NCI-H2107 (cell line): ENCODE data around the gene NRIP2.
"Not testable (repeated sequence)": the region's sequence is repeated elsewhere in the genome, so short reads cannot be mapped to it uniquely, and the experiment has no call there.

Experiments used
- DNase-seq: peaks from one replicate; lab custom pipeline; 2025; lab: John Stamatoyannopoulos, UW

The NRIP2 gene, protein sequence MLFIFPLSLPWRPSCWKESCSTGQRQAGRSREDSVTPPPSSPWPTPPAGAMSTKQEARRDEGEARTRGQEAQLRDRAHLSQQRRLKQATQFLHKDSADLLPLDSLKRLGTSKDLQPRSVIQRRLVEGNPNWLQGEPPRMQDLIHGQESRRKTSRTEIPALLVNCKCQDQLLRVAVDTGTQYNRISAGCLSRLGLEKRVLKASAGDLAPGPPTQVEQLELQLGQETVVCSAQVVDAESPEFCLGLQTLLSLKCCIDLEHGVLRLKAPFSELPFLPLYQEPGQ

DNA sequence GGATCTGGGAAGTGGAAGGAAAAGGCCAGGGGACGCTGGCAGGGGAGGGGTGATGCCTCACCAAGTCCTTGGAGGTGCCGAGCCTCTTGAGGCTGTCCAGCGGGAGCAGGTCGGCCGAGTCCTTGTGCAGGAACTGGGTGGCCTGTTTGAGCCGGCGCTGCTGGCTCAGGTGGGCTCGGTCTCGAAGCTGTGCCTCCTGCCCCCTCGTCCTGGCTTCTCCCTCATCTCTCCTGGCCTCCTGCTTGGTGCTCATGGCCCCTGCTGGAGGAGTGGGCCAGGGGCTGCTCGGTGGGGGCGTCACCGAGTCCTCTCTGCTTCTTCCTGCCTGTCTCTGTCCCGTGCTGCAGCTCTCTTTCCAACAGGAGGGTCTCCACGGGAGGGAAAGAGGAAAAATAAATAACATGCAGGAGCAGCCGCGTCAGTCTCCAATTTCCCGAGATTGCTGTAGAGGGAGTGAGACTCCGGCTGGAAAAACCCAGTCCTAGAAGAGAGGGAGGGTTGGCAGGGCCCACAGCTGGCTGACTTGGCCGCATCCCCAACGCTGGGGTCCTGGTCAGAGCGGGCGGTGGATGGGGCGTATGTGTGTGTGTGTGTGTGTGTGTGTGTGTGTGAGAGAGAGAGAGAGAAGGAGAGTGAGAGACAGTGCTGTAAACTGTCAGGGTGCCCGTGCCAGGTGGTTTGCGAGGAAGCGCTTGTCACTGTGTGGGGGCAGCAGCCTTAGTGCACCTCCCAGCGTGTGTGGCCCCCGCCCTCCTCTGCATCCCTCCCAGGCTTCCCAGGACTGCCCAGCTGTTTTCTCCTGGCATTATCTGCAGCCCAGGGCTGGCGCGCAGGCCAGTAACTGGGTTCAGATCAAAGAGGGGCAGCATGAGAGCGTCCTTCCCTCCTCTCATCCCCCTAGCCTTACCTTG lies at the start of gene NRIP2:
TSS of gene NRIP2 (minus strand) at position 455 of the 911 bp plus-strand sequence. CDS start at position 403, 52 bp downstream.
- DNase-seq = no peak

DNA sequence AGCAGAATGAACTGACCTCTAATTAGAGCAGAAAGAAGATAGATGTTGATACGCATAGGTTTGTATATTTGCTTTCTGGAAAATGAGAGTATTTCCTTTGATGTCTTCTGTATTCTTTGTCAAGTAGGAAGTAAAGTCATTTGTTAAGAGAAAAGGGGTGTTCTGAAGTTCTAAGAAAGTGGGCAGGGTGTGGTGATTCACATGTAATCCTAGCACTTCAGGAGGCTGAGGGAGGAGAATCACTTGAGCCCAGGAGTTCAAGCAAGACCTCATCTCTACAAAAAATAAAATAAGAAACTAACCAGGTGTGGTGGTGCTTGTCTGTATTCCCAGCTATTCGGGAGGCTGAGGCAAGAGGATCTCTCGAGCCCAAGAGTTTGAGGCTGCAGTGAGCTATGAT lies 45.0 kb upstream of the NRIP2 start:
- no peak for DNase-seq

DNA sequence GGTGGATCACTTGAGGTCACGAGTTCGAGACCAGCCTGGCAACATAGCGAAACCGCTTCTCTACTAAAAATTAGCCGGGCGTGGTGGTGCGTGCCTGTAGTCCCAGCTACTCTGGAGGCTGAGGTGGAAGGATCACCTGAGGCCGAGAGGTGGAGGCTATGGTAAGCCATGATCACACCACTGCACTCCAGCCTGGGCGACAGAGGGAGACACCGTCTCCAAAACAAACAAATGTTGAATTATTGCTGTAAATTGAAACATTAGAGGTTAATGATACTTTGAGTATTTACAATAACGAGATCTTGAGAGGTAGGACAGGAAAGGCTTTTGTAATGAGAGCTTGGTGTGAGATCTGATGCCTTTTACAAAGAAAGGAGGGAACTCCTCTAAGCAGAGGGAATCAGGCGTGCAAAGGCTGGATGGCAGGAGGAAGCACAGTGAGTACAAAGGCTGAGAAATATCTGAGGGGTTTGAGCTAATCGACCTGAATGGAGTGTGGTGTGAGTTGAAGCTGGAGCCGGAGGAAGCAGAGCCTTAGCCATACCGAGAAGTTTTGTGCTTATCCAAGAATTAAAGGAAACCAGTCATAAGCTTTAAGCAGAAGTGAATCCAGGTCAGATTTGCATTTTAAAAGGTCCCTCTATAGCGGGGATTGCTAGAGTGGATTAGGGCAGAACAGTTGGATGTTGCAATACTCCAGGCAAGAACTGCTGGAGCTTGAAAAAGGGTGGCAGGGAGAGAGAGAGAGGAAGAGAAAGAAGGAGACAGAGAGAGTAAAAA lies 43.3 kb upstream of the NRIP2 start:
- DNase-seq = peak; percentile 53

DNA sequence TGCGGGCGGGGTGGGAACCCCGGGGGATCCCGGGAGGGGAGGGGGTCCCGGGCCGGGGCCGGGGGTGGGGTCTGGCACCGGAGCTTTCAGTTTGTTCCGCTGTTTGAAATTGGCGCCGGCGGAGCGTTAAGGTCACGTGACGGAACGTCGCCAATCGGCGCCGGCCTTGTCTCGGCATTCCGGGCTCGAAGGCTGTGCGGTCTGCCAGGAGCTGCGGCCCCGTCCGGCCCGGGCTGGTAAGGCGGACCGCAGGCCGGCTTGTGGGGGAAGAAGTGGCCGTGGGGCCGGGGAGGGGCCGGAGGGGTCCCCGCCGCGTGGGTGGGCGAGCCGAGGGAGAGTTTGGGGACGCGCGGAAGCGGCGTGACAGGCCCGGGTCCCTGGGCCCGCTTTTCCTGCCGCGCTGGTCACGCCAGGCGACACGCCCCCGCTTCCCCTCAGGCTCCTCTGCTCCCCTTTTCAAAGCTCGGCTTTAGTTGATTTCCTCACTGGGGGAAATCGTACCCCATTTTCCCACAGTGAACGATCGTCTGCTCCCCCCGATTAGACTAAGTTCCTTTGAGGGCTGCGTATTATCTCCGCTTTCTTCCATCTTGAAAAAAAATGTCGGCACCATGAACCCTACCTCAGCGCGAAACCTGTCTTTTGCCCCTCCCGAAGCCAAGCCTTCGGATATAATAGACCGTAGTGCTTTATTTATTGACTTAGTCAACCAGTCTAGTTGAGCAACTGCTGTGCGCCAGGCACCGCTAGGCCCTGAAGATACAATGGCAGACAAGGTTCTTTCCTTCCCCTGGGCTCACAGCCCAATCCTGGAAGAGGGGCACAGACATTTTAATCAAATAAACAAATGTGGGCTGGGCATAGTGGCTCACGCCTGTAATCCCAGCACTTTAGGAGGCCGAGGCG lies 42.5 kb upstream of the NRIP2 start, which contains the start of the genes FOXM1 and RHNO1:
TSS of gene FOXM1 (minus strand) at position 128 of the 906 bp plus-strand sequence. CDS start 2,696 bp downstream, outside the sequence.
TSS of gene RHNO1 (plus strand) at position 177 of the 906 bp plus-strand sequence. CDS start 8,144 bp downstream, outside the sequence.
- peak; percentile 79 for DNase-seq

DNA sequence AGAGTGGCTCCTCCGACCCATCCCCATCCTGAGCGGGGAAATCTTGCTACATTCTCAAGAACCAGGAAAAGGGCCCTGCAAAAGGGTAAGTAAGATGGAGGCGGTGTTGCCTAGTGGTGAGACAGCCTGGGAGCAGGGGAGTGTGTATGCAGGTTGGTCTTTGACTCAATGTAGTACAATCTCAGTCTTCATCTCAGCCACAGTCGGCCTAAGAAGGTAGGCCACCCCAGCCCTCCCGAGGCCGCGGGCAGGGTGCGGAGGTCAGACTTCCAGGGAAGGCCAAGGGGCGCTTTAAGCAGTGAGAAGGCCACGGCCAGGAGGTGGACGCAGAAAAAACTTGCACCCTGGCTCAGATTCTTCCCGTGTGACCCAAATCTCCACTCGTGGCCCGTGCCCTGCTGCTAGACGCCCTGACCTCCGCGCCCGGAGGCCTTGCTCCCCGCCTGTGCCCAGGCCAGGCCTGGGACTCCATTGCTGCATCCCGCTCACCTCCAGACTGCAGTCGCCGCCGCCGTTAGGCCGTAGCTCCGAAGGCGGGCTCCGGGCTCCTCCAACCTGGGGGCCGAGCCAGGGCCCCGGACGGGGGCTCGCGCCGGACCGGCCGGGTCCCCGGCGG lies 41.7 kb upstream of the NRIP2 start:
- no peak for DNase-seq

DNA sequence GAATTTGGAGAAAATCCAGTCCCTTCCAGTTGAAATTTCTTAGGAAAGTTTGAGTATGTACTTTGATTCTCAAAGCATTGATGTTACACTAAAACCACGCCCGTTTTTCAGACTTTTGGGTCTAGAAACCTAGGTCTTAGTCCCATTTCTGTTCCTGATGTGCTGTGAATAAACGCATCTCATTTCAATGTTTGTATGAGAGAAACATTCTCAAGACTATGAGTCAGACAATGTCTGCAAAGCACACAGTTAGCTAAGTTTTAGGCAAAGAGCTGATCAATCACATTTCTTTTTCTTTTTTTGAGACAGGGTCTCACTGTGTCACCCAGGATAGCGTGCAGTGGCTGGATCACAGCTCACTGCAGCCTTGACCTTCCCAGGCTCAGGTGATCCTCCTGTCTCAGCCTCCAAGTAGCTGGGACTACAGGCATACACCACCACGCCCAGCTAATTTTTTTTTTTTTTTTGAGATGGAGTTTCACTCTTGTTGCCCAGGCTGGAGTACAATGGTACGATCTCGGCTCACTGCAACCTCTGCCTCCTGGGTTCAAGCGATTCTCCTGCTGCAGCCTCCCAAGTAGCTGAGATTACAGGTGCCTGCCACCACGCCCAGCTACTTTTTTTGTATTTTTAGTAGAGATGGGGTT lies 34.3 kb upstream of the NRIP2 start:
- not testable (repeated sequence) for DNase-seq

DNA sequence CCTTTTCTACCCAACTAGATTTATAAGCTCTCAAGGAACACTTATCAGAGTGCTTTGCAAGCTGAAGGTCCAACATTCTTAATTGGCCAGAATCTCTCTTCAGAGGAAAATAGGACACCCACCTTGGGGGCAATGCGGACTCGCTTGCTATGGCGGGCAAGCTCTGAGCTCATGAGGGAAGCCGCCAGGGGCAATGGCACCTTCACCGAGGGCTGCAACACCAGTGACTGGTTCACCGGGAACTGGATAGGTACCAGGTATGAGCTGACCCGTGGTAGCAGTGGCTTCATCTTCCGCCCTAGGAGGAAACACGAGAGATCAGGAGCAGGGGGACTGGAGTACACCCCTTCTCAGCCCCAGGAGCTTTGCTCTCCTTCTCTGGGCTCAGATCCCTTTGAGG lies 29.4 kb upstream of the NRIP2 start:
- no peak for DNase-seq

DNA sequence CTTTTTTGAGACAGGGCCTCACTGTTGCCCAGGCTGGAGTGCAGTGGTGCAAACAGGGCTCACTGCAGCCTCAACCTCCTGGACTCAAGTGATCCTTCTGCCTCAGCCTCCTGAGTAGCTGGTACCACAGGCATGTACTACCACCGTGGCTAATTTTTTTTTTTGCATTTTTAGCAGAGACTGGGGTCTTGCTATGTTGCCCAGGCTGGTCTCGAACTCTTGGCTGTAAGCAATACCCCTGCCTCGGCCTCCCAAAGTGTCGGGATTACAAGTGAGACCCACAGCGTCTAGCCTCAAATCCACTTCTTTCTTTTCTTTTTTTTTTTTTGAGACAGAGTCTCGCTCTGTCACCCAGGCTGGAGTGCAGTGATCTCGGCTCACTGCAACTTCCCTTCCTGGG lies 28.6 kb upstream of the NRIP2 start:
- DNase-seq = not testable (repeated sequence)

DNA sequence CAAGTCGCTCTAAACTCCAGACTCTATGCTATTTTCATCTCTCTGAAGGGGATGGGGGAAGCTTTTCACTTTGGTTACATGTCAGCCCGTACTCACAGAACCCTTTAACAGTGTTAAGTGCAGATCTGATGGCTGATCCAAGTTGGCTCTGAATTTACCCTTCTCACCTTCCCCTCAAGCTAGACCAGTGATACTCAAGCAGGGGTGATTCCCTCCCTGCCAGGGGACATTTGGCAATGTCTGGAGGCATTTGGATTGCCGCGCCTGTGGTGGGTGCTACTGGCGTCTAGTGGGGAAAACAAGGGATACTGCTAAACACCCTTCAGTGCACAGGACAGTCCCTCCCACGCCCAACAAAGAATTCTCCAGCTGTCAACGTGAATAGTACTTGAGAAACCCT lies 28.0 kb upstream of the NRIP2 start:
- DNase-seq = no peak

DNA sequence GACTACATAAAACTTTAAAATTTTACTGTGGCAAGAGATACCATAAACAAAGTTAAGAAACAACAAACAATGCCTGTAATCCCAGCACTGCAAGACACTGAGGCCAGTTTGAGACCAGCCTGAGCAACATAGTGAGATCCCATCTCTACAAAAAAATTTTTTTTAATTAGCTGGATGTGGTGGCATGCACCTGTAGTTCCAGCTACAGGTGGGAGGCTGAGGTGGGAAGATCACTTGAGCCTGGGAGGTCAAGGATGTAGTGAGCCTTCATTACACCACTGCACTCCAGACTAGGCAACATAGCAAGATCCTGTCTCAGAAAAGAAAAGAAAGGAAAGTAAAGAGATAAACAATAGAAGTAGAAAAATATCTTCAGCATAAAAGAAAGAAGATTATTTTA lies 25.3 kb upstream of the NRIP2 start:
- no peak for DNase-seq

DNA sequence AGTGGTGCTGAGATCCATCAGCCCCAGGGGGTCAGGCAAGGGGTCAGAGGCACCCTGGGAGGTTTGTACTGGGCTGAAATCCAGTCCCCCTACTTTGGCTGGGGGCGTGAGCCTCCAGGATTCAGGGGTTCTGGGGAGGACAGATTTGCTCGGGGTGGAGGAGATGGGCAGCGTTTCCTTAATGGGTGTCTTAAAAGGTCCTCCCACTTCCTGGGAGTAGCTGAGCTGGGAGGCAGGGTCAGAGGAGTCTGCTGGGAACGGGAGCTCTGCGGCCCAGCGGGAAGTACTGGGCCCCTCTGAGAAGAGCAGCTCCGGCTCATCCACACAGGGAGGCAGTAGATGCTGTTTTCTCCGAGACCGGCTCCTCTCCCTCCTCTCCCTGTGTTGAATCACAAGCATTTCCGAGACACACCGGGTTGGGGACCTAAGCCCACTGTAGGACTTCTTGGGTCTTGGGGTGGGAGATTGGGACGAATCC lies 24.1 kb upstream of the NRIP2 start:
- DNase-seq = no peak

DNA sequence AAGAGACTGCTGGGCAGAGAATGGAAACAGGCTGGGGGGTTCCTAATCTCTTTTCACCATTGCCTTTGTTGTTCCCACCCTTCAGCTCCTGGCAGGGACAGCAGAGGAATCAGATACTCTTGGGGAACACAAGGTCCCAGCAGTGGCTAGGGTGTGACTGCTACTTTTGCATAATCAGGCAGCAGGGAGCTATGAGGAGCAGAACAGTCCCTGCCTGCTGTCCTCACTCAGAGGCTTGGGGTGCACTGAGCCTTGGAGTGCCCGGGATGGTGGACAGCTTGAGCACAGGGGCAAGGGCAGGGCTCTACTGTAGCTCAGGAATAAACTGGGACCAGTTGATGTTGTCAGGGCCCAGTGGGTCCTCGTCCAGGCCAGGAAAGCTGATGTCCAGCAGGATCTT lies 23.5 kb upstream of the NRIP2 start:
- DNase-seq = no peak

DNA sequence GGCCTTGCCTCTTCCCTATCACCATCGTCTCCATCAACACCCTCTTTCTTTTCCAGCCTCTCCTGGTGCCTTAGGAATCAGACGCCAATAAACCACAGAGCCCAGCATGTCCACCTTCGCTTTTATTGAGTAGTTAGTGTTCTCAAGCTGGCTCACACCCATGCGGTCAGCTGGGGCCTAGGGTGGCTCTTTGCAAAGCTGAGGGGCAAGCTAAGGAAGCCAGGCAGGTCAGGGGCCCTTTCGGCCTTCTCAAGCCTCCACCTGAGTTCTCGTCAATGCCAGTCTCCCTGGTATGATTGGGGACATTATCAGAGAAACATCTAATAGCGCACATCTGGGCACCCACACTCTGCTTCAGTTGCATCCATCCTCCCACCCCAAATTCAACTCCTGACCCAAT lies 22.7 kb upstream of the NRIP2 start:
- DNase-seq = no peak

DNA sequence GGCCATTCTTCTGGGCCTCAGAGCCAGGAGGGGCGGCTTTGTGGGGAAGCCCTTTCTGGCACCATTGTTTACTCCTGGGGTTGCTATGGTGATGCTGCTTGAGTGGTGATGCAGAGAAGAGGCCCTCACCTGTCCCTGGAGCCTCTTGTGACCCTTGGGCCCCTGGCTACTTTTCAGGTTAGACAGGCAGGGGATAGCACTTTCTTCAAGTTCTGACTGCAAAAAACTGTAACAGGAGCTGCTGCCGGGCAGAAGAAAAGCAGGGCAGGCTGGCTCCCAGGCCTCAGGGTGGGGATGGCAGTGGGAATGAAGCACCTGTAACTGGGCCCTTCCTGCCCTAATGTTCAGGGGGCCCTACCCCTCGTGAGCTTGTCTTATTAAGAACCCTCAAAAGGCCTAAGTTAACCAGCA lies 22.2 kb upstream of the NRIP2 start, which contains the start of gene TEX52:
TSS of gene TEX52 (minus strand) at position 19 of the 411 bp plus-strand sequence. CDS start at position 6, 13 bp downstream.
- DNase-seq = no peak

DNA sequence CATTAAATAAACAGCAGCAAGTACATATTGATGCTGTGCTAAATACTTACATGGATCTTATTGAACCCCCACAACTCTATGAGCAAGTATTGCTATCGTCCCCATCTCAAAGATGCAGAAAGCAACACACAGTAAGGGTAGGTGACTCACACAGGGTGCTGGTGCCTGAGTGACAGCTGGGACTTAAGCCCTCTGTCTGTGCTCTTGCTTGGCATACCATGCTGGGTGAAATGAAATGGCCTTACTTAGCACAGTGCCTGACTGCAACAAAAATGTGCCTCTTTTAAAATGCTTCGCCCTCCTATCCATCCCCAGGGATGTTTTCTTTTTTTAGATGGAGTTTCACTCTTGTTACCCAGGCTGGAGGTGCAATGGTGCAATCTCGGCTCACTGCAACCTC lies 21.2 kb upstream of the NRIP2 start:
- DNase-seq = no peak

DNA sequence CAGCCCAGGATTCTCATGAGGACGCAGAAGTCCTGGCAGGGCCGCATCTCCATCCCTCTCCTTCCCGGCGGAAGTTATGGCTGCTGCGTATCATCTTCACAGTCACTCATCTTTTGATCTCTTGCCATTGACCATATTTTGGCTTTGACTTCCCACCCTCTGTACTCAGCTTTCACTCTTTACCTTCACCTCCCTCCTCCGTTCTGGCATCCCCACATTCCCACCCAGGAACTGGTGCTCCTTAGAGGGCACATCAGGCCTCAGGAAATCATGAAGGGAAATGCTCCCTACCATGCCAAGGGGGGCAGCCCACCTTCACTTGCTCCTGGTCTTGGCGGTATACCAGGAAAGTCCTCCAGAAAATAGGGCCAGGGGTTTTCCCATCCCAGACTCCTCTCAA lies 20.7 kb upstream of the NRIP2 start:
- DNase-seq = no peak

DNA sequence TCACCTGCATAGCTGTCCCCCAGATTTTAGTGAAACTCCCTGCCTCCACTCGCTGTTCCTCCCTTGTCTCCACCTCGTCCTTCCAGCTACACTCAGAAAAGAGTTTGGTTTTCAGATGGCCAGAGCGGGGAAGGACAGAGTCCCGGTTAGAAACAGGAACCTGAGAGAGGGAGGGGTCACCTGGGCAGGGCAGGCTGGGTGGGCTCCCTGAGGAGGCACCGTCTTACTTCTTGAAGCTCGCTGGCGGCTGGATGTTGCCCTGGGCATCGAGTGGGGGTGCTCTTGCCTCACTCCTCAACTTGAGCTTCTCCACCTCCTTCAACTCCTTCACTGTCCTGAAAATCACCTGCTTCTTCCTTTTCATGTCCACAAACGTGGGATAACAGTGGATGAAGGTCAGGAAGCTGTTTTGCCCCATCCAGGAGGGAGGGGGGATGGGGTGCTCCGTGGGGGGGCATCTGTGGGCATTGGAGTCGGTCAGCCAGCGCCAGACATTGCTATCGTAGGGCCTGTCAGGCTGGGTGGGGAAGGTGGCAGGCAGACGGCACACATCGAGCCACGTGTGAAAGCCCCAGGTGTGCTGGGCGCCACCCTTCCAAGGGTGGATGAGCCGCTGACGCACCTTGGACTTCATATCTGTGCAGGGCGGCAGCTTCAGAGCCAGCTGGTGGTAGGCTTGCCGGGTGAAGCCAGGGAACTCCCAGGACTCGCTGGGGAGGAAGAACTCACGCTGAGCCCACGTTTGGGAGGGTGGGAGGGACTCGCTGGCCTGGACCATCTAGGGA lies 20.0 kb upstream of the NRIP2 start:
- no peak for DNase-seq

DNA sequence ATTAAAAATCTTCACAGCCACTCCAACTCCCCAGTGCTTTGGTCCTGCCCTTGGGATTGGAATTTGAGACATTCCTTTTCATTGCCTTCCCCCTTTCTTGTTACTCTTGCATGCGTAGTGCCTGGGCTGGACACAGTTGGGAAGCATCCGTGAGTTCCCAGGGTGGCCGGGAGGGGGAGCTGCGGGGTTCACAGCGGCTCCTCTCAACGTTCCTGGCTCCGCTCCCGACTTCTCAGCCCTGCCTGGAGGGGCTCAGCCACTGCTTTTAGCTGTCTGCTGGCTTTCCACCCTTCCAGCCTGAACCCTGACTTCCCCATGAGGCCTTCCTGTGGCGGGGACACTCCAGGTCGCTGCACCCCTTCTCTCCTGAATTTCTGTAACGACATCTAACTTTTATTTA lies 18.8 kb upstream of the NRIP2 start:
- no peak for DNase-seq

DNA sequence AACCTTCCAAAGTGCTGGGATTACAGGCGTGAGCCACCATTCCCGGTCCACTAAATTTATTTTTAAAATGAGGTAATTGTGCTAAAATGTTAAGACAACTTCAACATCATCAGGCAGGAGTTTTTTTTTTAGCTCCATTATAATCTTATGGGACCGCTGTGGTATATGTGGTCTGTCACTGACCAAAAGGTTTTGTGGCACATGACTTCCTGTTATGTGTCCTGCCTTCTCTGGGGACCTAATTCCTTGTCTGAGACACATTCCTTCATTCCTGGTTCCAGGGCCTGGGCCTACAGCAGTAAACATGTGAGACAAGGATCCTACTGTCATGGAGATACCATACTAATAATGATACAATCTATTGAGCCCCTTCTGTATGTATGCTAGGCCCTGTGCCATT lies 17.1 kb upstream of the NRIP2 start:
- no peak for DNase-seq
